Eye (tissue), 1 donor: Measurements from ENCODE around the gene VPS37B.
"Not testable (repeated sequence)": the region's sequence is repeated elsewhere in the genome, so short reads cannot be mapped to it uniquely, and the experiment has no call there.

Experiments used
- DNase-seq: peaks from one replicate; pipeline ENCODE4 v3.0.0-alpha.2; 2015

VPS37B gene

GRCh38 chr12:122895704-122896636, at the start of gene VPS37B:
TSS of gene VPS37B (minus strand) at chr12:122896124. CDS start at chr12:122896062, 62 bp downstream.
- peak; percentile 95 for DNase-seq

GRCh38 chr12:122944605-122945592, 49.0 kb upstream of the VPS37B start:
- DNase-seq: peak; percentile 46

- DNase-seq: no peak
Observed at GRCh38 chr12:122943196-122943595, 47.3 kb upstream of the VPS37B start.

- no peak for DNase-seq
Observed at GRCh38 chr12:122942637-122943036, 46.7 kb upstream of the VPS37B start.

- not testable (repeated sequence) for DNase-seq
Observed at GRCh38 chr12:122941351-122941750, 45.4 kb upstream of the VPS37B start.

- no peak for DNase-seq
Observed at GRCh38 chr12:122939125-122939524, 43.2 kb upstream of the VPS37B start.

- no peak for DNase-seq
Observed at GRCh38 chr12:122937622-122938091, 41.7 kb upstream of the VPS37B start.

GRCh38 chr12:122935318-122935717, 39.4 kb upstream of the VPS37B start:
- DNase-seq: no peak

GRCh38 chr12:122934722-122935121, 38.8 kb upstream of the VPS37B start:
- DNase-seq: no peak

GRCh38 chr12:122932207-122932606, 36.3 kb upstream of the VPS37B start:
- no peak for DNase-seq

- no peak for DNase-seq
Observed at GRCh38 chr12:122929812-122930211, 33.9 kb upstream of the VPS37B start.

GRCh38 chr12:122929148-122929538, 33.2 kb upstream of the VPS37B start:
- no peak for DNase-seq

- no peak for DNase-seq
Observed at GRCh38 chr12:122928404-122929147, 32.7 kb upstream of the VPS37B start.

GRCh38 chr12:122927756-122928403, 32.0 kb upstream of the VPS37B start:
- DNase-seq: no peak

GRCh38 chr12:122921917-122922316, 26.0 kb upstream of the VPS37B start:
- DNase-seq: no peak

- no peak for DNase-seq
Observed at GRCh38 chr12:122920687-122921086, 24.8 kb upstream of the VPS37B start.

- DNase-seq: no peak
Observed at GRCh38 chr12:122918827-122919226, 22.9 kb upstream of the VPS37B start.

- DNase-seq: no peak
Observed at GRCh38 chr12:122917507-122918121, 21.7 kb upstream of the VPS37B start.

GRCh38 chr12:122909442-122910288, 13.7 kb upstream of the VPS37B start:
- DNase-seq: peak; percentile 74

- no peak for DNase-seq
Observed at GRCh38 chr12:122908915-122909314, 13.0 kb upstream of the VPS37B start.
